Heart left ventricle (tissue), 16 donors: ENCODE results near the gene CDH23. TPM values are rescaled to one million over a fixed set of nuclear protein-coding genes. Genes with fewer than 3 reads are reported as not detected.

Experiments
- ATAC-seq, 4 donors: fragments of 200-7000 bp; cut with Tn5 transposase; one replicate each; pipeline ENCODE4 v1.9.1; 2020 to 2022; ENCODE audit warnings: moderate library complexity in 4 of 4, mild to moderate bottlenecking in 3 of 4, moderate number of reproducible peaks in 1 of 4
- DNase-seq, 5 donors: peaks; one replicate each; pipeline ENCODE4 v3.0.0-alpha.2; 2020
- H3K27ac ChIP-seq, 12 donors: fragments of 200-600 bp; sonication (generic) in 4 of 12; one replicate each; pipeline versions ENCODE4 v1.5.0 to v1.8.0; 2016 to 2022; ENCODE audit warnings: mild to moderate bottlenecking in 2 of 12
- H3K27me3 ChIP-seq, 9 donors: fragments of 200-600 bp; sonication (generic) in 2 of 9; one replicate each; pipeline versions ENCODE4 v1.5.1 to v1.8.0; 2016 to 2022; ENCODE audit warnings: mild to moderate bottlenecking in 3 of 9
- H3K36me3 ChIP-seq, 9 donors: fragments of 200-600 bp; sonication (generic) in 2 of 9; one replicate each; pipeline versions ENCODE4 v1.5.0 to v1.8.0; 2018 to 2022; ENCODE audit warnings: mild to moderate bottlenecking in 2 of 9
- H3K4me1 ChIP-seq, 12 donors: fragments of 200-600 bp; sonication (generic) in 4 of 12; one replicate each; pipeline versions ENCODE4 v1.5.0 to v1.8.0; 2016 to 2022; ENCODE audit warnings: mild to moderate bottlenecking in 3 of 12
- H3K4me3 ChIP-seq, 12 donors: fragments of 200-600 bp; sonication (generic) in 4 of 12; one replicate each; pipeline versions ENCODE4 v1.5.0 to v1.8.0; 2017 to 2022; ENCODE audit warnings: mild to moderate bottlenecking in 9 of 12, moderate library complexity in 4 of 12
- H3K9me3 ChIP-seq, 12 donors: fragments of 200-600 bp; sonication (generic) in 4 of 12; one replicate each; pipeline versions ENCODE4 v1.5.0 to v1.8.0; 2016 to 2022; ENCODE audit warnings: mild to moderate bottlenecking in 1 of 12
- CTCF ChIP-seq, 12 donors: fragments of 200-600 bp; sonication (generic) in 4 of 12; IDR thresholded peaks; one replicate each; pipeline versions ENCODE4 v1.5.0 to v1.8.0; 2018 to 2022; ENCODE audit warnings: antibody characterized with exemption in 12 of 12, mild to moderate bottlenecking in 5 of 12
- POLR2A ChIP-seq, 2 donors: fragments of 450-650 bp; IDR thresholded peaks; one replicate each; pipeline ENCODE4 v1.6.1; 2017; ENCODE audit warnings: antibody characterized with exemption in 2 of 2, mild to moderate bottlenecking in 2 of 2, moderate library complexity in 2 of 2
- WGBS, 4 donors: extraction: QIAGEN DNeasy Blood & Tissue Kit in 2 of 4; methylation state at CpG; one replicate each; pipeline versions ENCODE4 v1.1.5 to v1.1.7; 2013 to 2018; 5-methylcytosine and 5-hydroxymethylcytosine counted together
- intact Hi-C, 10 donors: fragments of 100-400 bp; cut with DNase I; formaldehyde crosslinking; loops; one replicate each; pipeline versions ENCODE4 v1.11.1 to v1.14.2; 2022
- polyA plus RNA-seq, 2 donors: library from polyadenylated mRNA; stranded (reverse); fragments of 200-250 nt; gene quantifications; one replicate each; pipeline ENCODE4 v1.2.3, GENCODE V29; 2013
- total RNA-seq, 9 donors: library from RNA; depleted of rRNA in 2 of 9; stranded (reverse); fragments of >200 nt in 2 of 9; fragmentation: NEBNext Ultra II Directional in 3 of 9; extraction: Animal tissue kit (Norgen Biotek cat#: 25700) in 3 of 9; gene quantifications; one replicate each; pipeline versions ENCODE4 v1.1.0 to v1.2.4, GENCODE V29; 2016 to 2023
- donor health status: ischemic (EF 13 %, LVEDD 7.1; RV severe dilation, severe dysfunction).
- donor health status: healthy with polysubstance abuse.
- donor health status: DM: no; HTN: yes; CAD: no.
- donor health status: DM: no; HTN: no; CAD: no.
- donor health status: ischemic (EF 25% LVEDD 6.9; RV normal size, moderate dysfunction).
- donor health status: ischemic (EF 25% LVEDD 5.7; RV mildly dilated, moderate dysfunction).
- donor health status: healthy.
- donor health status: DM: yes; HTN: yes; CAD: no.
- donor health status: ischemic (EF 35%, LVEDD 5.7; RV mildly dilated, moderate dysfunction).
- donor health status: nonischemic (EF 11% LVEDD 7.7; RV severe dilation, severe dysfunction).
- donor health status: DM: yes; HTN: yes; CAD: no.
- donor health status: PGD.
- donor health status: ischemic (EF 29% LVEDD 5.4; RV normal size, mild dysfunction).
- donor health status: nonischemic (EF 23%, LVEDD 6.1; RV moderate dilation, normal function).

Gene CDH23
- total and polyA plus RNA-seq, 11 donors = 1.2 to 8.6 (median 3.9) TPM

GRCh38 chr10:71684356-71685173 lies 287.8 kb downstream of the CDH23 start:
- Histone ChIP-seq H3K4me1 (peaks cover 0 to 57% (median 24%) of the 10 kb centered on the region in 12 donors), H3K27ac (peak overlapping the region in 3 of 12 donors; percentile 32 to 61 (median 34)), H3K4me3 (no peak overlapping the region), H3K36me3 (no peaks in the 10 kb centered on the region), H3K27me3 (no peaks in the 10 kb centered on the region), H3K9me3 (no peaks in the 10 kb centered on the region)
- peak in 3 of 4 donors; percentile 27 to 56 (median 45) for ATAC-seq
- DNase-seq = peak in 3 of 5 donors; percentile 33 to 51 (median 34)
- intact Hi-C loops = no loop called here
- TF ChIP-seq CTCF (IDR thresholded peaks at IDR 0.05) (peak in 2 of 12 donors; percentile 16 to 20), POLR2A (IDR thresholded peaks at IDR 0.05) (no peak)
- WGBS, 4 donors = 81 to 87% (median 83%) methylated on average over 7 of the region's 7 CpGs

GRCh38 chr10:71685554-71686232 lies 289.0 kb downstream of the CDH23 start:
- ATAC-seq (no peak), DNase-seq (no peak)
- peaks cover 0 to 49% (median 17%) of the 10 kb centered on the region in 12 donors for H3K4me1 ChIP-seq
- no peaks in the 10 kb centered on the region for H3K27me3 ChIP-seq
- H3K36me3 ChIP-seq = no peaks in the 10 kb centered on the region
- WGBS, 4 donors = 75 to 85% (median 79%) methylated on average over 11 to 13 of the region's 13 CpGs
- no peak overlapping the region for H3K4me3 ChIP-seq
- TF ChIP-seq POLR2A (IDR thresholded peaks at IDR 0.05) = no peak
- TF ChIP-seq CTCF (IDR thresholded peaks at IDR 0.05) = no peak
- peak overlapping the region in 1 of 12 donors; percentile 29 for H3K27ac ChIP-seq
- intact Hi-C loops = no loop called here
- no peaks in the 10 kb centered on the region for H3K9me3 ChIP-seq

DNA sequence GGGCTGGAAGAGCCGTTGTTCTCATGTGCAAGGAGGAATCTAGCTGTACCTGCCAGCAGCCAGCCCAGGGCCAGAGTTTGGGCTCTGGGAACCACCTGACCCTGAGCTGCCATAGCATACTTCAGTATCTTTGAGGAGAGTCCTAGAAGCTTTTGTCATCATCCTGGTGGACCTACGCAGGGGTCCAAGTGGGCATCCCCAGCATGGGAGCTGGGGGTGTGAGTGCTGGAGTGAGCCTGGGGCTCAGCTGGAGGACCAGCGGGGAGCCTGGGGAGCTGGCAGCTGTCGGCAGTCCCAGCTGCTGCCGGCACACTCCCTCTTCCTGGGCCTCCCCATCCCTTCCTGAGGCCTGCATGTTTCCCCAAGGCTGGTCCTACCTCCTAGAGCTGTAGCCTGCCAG lies 290.4 kb downstream of the CDH23 start:
- H3K27ac ChIP-seq = peak overlapping the region in 4 of 12 donors; percentile 1 to 56 (median 19)
- intact Hi-C loops = no loop called here
- H3K4me3 ChIP-seq = no peak overlapping the region
- peaks cover 0 to 49% (median 17%) of the 10 kb centered on the region in 12 donors for H3K4me1 ChIP-seq
- DNase-seq (no peak), ATAC-seq (no peak)
- TF ChIP-seq CTCF (IDR thresholded peaks at IDR 0.05) = no peak
- no peak for TF ChIP-seq POLR2A (IDR thresholded peaks at IDR 0.05)
- no peaks in the 10 kb centered on the region for H3K27me3 ChIP-seq
- H3K36me3 ChIP-seq = no peaks in the 10 kb centered on the region
- peaks cover 0 to 10% (median 0%) of the 10 kb centered on the region in 12 donors for H3K9me3 ChIP-seq
- 0 to 63% (median 50%) methylated on average over 1 to 5 of the region's 5 CpGs for WGBS, 4 donors

DNA sequence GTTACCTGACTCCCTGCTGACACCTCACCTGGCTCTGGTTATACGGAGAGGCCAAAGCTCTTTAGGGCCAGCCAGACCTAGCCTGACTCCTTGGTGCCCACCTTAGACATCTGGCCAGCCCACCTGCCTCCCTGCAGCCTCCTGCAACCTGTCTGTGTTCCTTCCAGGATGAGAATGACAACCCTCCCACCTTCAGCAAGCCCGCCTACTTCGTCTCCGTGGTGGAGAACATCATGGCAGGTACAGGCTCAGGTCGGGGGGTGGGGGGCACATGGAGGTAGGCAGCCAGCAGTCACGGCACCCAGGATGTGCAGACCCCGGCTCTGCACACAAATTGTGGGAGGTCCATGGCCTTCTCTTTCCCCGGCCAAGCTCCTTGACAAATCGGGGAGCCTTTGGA lies 290.8 kb downstream of the CDH23 start:
- H3K27me3 ChIP-seq = no peaks in the 10 kb centered on the region
- TF ChIP-seq CTCF (IDR thresholded peaks at IDR 0.05) (no peak), POLR2A (IDR thresholded peaks at IDR 0.05) (no peak)
- 81 to 89% (median 87%) methylated on average over 9 of the region's 9 CpGs for WGBS, 4 donors
- H3K4me1 ChIP-seq = peaks cover 0 to 51% (median 17%) of the 10 kb centered on the region in 12 donors
- no peak overlapping the region for H3K27ac ChIP-seq
- no peak for ATAC-seq
- no peak overlapping the region for H3K4me3 ChIP-seq
- no peak for DNase-seq
- intact Hi-C loops = no loop called here
- peaks cover 0 to 10% (median 0%) of the 10 kb centered on the region in 12 donors for H3K9me3 ChIP-seq
- H3K36me3 ChIP-seq = no peaks in the 10 kb centered on the region
